Choroid plexus epithelial cell (primary cell): Measurements from ENCODE around the gene NMB.
A peak's percentile ranks its signal among the peaks of the same experiment; 100 is the strongest.
"Not testable (repeated sequence)": the region's sequence is repeated elsewhere in the genome, so short reads cannot be mapped to it uniquely, and the experiment has no call there.

Experiments used
- DNase-seq: peaks from one replicate; pipeline ENCODE4 v3.0.0-alpha.2; 2010; ENCODE audit warnings: low read depth
- H3K4me3 ChIP-seq: 2 replicates; pipeline ENCODE4 v1.5.1; 2011; ENCODE audit warnings: low read depth, mild to moderate bottlenecking, control low read depth, low read length, moderate library complexity
- CTCF ChIP-seq: conservative IDR thresholded peaks from 2 replicates; pipeline ENCODE4 v1.5.1; 2011; ENCODE audit warnings: low read depth, mild to moderate bottlenecking, control low read depth, inconsistent platforms, low read length, moderate library complexity

Gene NMB

GRCh38 chr15:84690342-84690741 lies 32.3 kb upstream of the NMB start:
- TF ChIP-seq CTCF, result no peak
- no peak for DNase-seq
- no peak overlapping the region for H3K4me3 ChIP-seq

DNA sequence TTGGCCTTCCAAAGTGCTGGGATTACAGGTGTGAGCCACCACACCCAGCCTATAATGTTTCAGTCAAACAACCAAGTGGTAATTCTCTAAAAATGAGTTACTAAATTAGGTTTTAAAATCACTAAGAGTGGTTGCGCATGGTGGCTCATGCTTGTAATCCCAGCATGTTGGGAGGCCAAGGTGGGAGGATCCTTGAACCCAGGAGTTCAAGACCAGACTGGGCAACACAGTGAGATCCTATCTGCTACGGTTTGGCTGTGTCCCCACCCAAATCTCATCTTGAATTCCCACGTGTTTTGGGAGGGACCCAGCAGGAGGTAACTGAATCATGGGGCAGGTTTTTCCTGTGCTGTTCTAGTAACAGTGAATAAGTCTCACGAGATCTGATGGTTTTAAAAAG lies 31.9 kb upstream of the NMB start:
- DNase-seq, result no peak
- no peak for TF ChIP-seq CTCF
- no peak overlapping the region for H3K4me3 ChIP-seq

DNA sequence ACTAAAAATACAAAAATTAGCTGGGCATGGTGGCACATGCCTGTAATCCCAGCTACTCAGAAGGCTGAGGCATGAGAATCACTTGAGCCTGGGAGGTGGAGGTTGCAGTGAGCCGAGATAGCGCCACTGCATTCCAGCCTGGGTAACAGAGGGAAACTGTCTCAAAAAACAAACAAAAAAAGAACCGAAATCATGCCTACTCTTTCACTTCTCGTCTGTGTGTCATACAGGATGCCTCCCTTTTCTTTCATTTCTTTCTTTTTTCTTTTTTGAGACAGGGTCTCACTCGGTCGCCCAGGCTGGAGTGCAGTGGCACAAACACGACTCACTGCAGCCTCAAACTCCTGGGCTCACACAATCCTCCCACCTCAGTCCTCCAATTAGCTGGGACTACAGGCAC lies 28.4 kb upstream of the NMB start:
- DNase-seq, H3K4me3 ChIP-seq: not testable (repeated sequence)

- no peak for TF ChIP-seq CTCF
- no peak overlapping the region for H3K4me3 ChIP-seq
- peak; percentile 91 for DNase-seq
Observed at GRCh38 chr15:84685304-84685703, 27.3 kb upstream of the NMB start.

- no peak for TF ChIP-seq CTCF
- DNase-seq, result peak; percentile 86
Observed at GRCh38 chr15:84684092-84684491, 26.1 kb upstream of the NMB start.

GRCh38 chr15:84681831-84682230 lies 23.8 kb upstream of the NMB start:
- no peak overlapping the region for H3K4me3 ChIP-seq
- TF ChIP-seq CTCF, result no peak
- DNase-seq, result peak; percentile 93

More at GRCh38 chr15:84684092-84684491, 26.1 kb upstream of the NMB start:
- no peak overlapping the region for H3K4me3 ChIP-seq

- no peak for TF ChIP-seq CTCF
- peak; percentile 93 for DNase-seq
- H3K4me3 ChIP-seq, result no peak overlapping the region
Observed at GRCh38 chr15:84671211-84671610, 13.2 kb upstream of the NMB start.

DNA sequence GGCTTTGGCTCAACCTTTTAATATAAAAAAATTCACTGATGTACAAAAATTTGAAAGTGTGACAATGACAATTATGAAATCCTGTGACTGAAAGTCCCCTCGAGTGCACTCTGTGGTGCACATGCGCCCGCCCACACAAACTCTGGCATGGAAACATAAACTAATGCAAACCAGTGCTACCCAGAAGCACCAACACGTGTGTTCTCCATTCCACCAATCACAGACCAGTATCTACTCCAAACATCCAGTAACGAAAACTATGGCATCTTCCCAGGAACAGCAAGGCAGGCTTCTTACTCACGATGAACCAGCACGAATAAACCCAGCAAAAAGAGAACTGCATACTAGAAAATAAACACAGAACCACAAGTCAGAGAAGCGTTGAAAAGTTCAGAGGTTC lies 11.7 kb upstream of the NMB start:
- H3K4me3 ChIP-seq, result no peak overlapping the region
- no peak for DNase-seq
- no peak for TF ChIP-seq CTCF
